Activated CD8-positive, alpha-beta memory T cell treated with anti-CD3 and anti-CD28 coated beads, Interleukin-2, amount 50 U/mL, for 1 hour (primary cell): Measurements from ENCODE around the gene EXOSC6.
"Not testable (repeated sequence)": the region's sequence is repeated elsewhere in the genome, so short reads cannot be mapped to it uniquely, and the experiment has no call there.

ENCODE experiments used
- DNase-seq: peaks from one replicate; pipeline ENCODE4 v3.0.0-alpha.2; 2020; ENCODE audit errors: extremely low read depth

Gene EXOSC6

GRCh38 chr16:70199170-70199569 is 52.6 kb downstream of the EXOSC6 start:
- not testable (repeated sequence) for DNase-seq

- DNase-seq: not testable (repeated sequence)
These were observed 53.1 kb downstream of the EXOSC6 start for GRCh38 chr16:70198666-70199065.

- DNase-seq: not testable (repeated sequence)
These were observed 53.5 kb downstream of the EXOSC6 start for GRCh38 chr16:70198230-70198629.

GRCh38 chr16:70197611-70198010 is 54.1 kb downstream of the EXOSC6 start:
- not testable (repeated sequence) for DNase-seq
